Measurements from ENCODE around the gene KRT15. TPM values are rescaled to one million over a fixed set of nuclear protein-coding genes. Genes with fewer than 3 reads are reported as not detected.

Gene KRT15
- total and polyA plus RNA-seq, 2 experiments from 2014 or later: 6.8 to 10.6 TPM

GRCh38 chr17:41516147-41516829 lies 2.4 kb downstream of the KRT15 start:
- 94% methylated on average over 14 of the region's 14 CpGs for WGBS (ENCODE audit: low lambda C conversion rate, missing lambda C conversion rate)
- H3K36me3 ChIP-seq (replicated peaks; ENCODE audit: insufficient read depth, low read depth): no peaks in the 10 kb centered on the region
- H3K9me3 ChIP-seq (ENCODE audit: low read depth): no peaks in the 10 kb centered on the region
- H3K79me2 ChIP-seq: no peaks in the 10 kb centered on the region
- DNase-seq (ENCODE audit: low spot score): no peak
- no peaks in the 10 kb centered on the region for H4K20me1 ChIP-seq (ENCODE audit: insufficient read depth, poor library complexity, severe bottlenecking)
- H2AFZ ChIP-seq: no peak overlapping the region
- no peak overlapping the region for H3K4me2 ChIP-seq
- TF ChIP-seq CTCF (IDR thresholded peaks at IDR 0.05; ENCODE audit: poor library complexity): no peak
- TF ChIP-seq EZH2 (IDR thresholded peaks at IDR 0.05; ENCODE audit: borderline replicate concordance): no peak
- no peak for TF ChIP-seq EZH2phosphoT487 (IDR thresholded peaks at IDR 0.05; ENCODE audit: low read depth, severe bottlenecking, unreplicated experiment)
- H3K9me2 ChIP-seq (replicated peaks; ENCODE audit: insufficient read depth): no peaks in the 10 kb centered on the region
- H3K27ac ChIP-seq: no peak overlapping the region
- no peak overlapping the region for H3K4me3 ChIP-seq
- no peaks in the 10 kb centered on the region for H3K27me3 ChIP-seq
- H3K4me1 ChIP-seq (ENCODE audit: insufficient read depth): peaks cover 26% of the 10 kb centered on the region

- Histone ChIP-seq H3K9me2 (replicated peaks; ENCODE audit: insufficient read depth) (no peaks in the 10 kb centered on the region), H3K4me1 (ENCODE audit: insufficient read depth) (peaks cover 14% of the 10 kb centered on the region), H3K4me3 (no peak overlapping the region), H3K27me3 (no peaks in the 10 kb centered on the region), H3K4me2 (no peak overlapping the region), H3K79me2 (no peaks in the 10 kb centered on the region), H4K20me1 (ENCODE audit: insufficient read depth, poor library complexity, severe bottlenecking) (no peaks in the 10 kb centered on the region), H2AFZ (no peak overlapping the region), H3K9me3 (ENCODE audit: low read depth) (no peaks in the 10 kb centered on the region), H3K27ac (no peak overlapping the region), H3K36me3 (replicated peaks; ENCODE audit: insufficient read depth, low read depth) (no peaks in the 10 kb centered on the region)
- no peak for DNase-seq (ENCODE audit: low spot score)
- WGBS (ENCODE audit: low lambda C conversion rate, missing lambda C conversion rate): 88% methylated on average over 5 of the region's 5 CpGs
- TF ChIP-seq CTCF (IDR thresholded peaks at IDR 0.05; ENCODE audit: poor library complexity) (no peak), EZH2 (IDR thresholded peaks at IDR 0.05; ENCODE audit: borderline replicate concordance) (no peak), EZH2phosphoT487 (IDR thresholded peaks at IDR 0.05; ENCODE audit: low read depth, severe bottlenecking, unreplicated experiment) (no peak)
These were observed 5.5 kb downstream of the KRT15 start for GRCh38 chr17:41513168-41513547.

GRCh38 chr17:41512546-41513167 lies 6.0 kb downstream of the KRT15 start:
- 75% methylated on average over 7 of the region's 7 CpGs for WGBS (ENCODE audit: low lambda C conversion rate, missing lambda C conversion rate)
- Histone ChIP-seq H2AFZ (no peak overlapping the region), H3K79me2 (no peaks in the 10 kb centered on the region), H3K27ac (no peak overlapping the region), H3K36me3 (replicated peaks; ENCODE audit: insufficient read depth, low read depth) (no peaks in the 10 kb centered on the region), H3K4me1 (ENCODE audit: insufficient read depth) (peaks cover 14% of the 10 kb centered on the region), H3K9me2 (replicated peaks; ENCODE audit: insufficient read depth) (no peaks in the 10 kb centered on the region), H3K27me3 (no peaks in the 10 kb centered on the region), H4K20me1 (ENCODE audit: insufficient read depth, poor library complexity, severe bottlenecking) (no peaks in the 10 kb centered on the region), H3K4me2 (no peak overlapping the region), H3K9me3 (ENCODE audit: low read depth) (no peaks in the 10 kb centered on the region), H3K4me3 (no peak overlapping the region)
- no peak for DNase-seq (ENCODE audit: low spot score)
- TF ChIP-seq EZH2phosphoT487 (IDR thresholded peaks at IDR 0.05; ENCODE audit: low read depth, severe bottlenecking, unreplicated experiment) (no peak), CTCF (IDR thresholded peaks at IDR 0.05; ENCODE audit: poor library complexity) (no peak), EZH2 (IDR thresholded peaks at IDR 0.05; ENCODE audit: borderline replicate concordance) (no peak)
